H9 (cell line): ENCODE data around the gene NPPC. TPM values are rescaled to one million over a fixed set of nuclear protein-coding genes. Genes with fewer than 3 reads are reported as not detected.
A peak's percentile ranks its signal among the peaks of the same experiment; 100 is the strongest.

Experiments
- DNase-seq: peaks from one replicate; pipeline ENCODE4 v3.0.0-alpha.2; 2017
- H2AFZ ChIP-seq: one replicate; pipeline ENCODE4 v1.6.1; 2013; ENCODE audit warnings: mild to moderate bottlenecking, low read length, control low read depth, moderate library complexity
- H2AK5ac ChIP-seq: 2 replicates; pipeline ENCODE4 v1.6.1; 2013; ENCODE audit warnings: low read length, control low read depth, mixed read lengths; ENCODE audit not compliant: insufficient read length
- H2BK120ac ChIP-seq: one replicate; pipeline ENCODE4 v1.6.1; 2013; ENCODE audit warnings: low read depth, mild to moderate bottlenecking, low read length, control low read depth, inconsistent platforms; ENCODE audit not compliant: poor library complexity, severe bottlenecking
- H2BK12ac ChIP-seq: 2 replicates; pipeline ENCODE4 v1.6.1; 2013; ENCODE audit warnings: low read length, control low read depth, mixed read lengths, low read depth; ENCODE audit not compliant: insufficient read length
- H2BK15ac ChIP-seq: 2 replicates; pipeline ENCODE4 v1.6.1; 2013; ENCODE audit warnings: low read depth, low read length, control low read depth
- H2BK20ac ChIP-seq: one replicate; pipeline ENCODE4 v1.6.1; 2013; ENCODE audit warnings: low read depth, mild to moderate bottlenecking, low read length, control low read depth, inconsistent platforms; ENCODE audit not compliant: poor library complexity, severe bottlenecking
- H2BK5ac ChIP-seq: 2 replicates; pipeline ENCODE4 v1.6.1; 2013; ENCODE audit warnings: low read length, control low read depth, mixed read lengths; ENCODE audit not compliant: insufficient read length
- H3K14ac ChIP-seq: 2 replicates; pipeline ENCODE4 v1.6.1; 2013; ENCODE audit warnings: low read length, control low read depth; ENCODE audit not compliant: insufficient read depth
- H3K18ac ChIP-seq: 2 replicates; pipeline ENCODE4 v1.6.1; 2013; ENCODE audit warnings: low read depth, mild to moderate bottlenecking, mixed read lengths, low read length, control low read depth; ENCODE audit not compliant: insufficient read length
- H3K23ac ChIP-seq: 2 replicates; pipeline ENCODE4 v1.6.1; 2013; ENCODE audit warnings: low read length, control low read depth, mixed read lengths, low read depth; ENCODE audit not compliant: insufficient read length
- H3K23me2 ChIP-seq: 2 replicates; pipeline ENCODE4 v1.6.1; 2013; ENCODE audit warnings: low read depth, mild to moderate bottlenecking, mixed read lengths, low read length, control low read depth; ENCODE audit not compliant: insufficient read length, poor library complexity, severe bottlenecking
- H3K27ac ChIP-seq: 2 replicates; pipeline ENCODE4 v1.5.1; 2013; ENCODE audit warnings: low read length, control low read depth, mixed read lengths, low read depth; ENCODE audit not compliant: insufficient read length
- H3K27me3 ChIP-seq: 2 replicates; pipeline ENCODE4 v1.6.1; 2013; ENCODE audit warnings: low read length, control low read depth, inconsistent platforms; ENCODE audit not compliant: insufficient read depth
- H3K4ac ChIP-seq: 2 replicates; pipeline ENCODE4 v1.6.1; 2013; ENCODE audit warnings: low read depth, mild to moderate bottlenecking, control low read depth, inconsistent platforms, low read length, moderate library complexity
- H3K4me1 ChIP-seq: 2 replicates; pipeline ENCODE4 v1.6.1; 2013; ENCODE audit warnings: low read length, control low read depth, inconsistent platforms; ENCODE audit not compliant: insufficient read depth
- H3K4me2 ChIP-seq: 2 replicates; pipeline ENCODE4 v1.6.1; 2013; ENCODE audit warnings: low read length, control low read depth, mixed read lengths; ENCODE audit not compliant: insufficient read length, insufficient read depth
- H3K56ac ChIP-seq: 2 replicates; pipeline ENCODE4 v1.6.1; 2013; ENCODE audit warnings: low read depth, mild to moderate bottlenecking, mixed read lengths, low read length, control low read depth; ENCODE audit not compliant: insufficient read length
- H3K79me1 ChIP-seq: 2 replicates; pipeline ENCODE4 v1.6.1; 2013; ENCODE audit warnings: low read depth, mild to moderate bottlenecking, moderate library complexity, low read length, control low read depth, inconsistent platforms; ENCODE audit not compliant: insufficient read depth, poor library complexity, severe bottlenecking
- H3K79me2 ChIP-seq: 2 replicates; pipeline ENCODE4 v1.6.1; 2013; ENCODE audit warnings: low read length, control low read depth, inconsistent platforms; ENCODE audit not compliant: insufficient read depth
- H3K9ac ChIP-seq: 2 replicates; pipeline ENCODE4 v1.6.1; 2013; ENCODE audit warnings: low read length, control low read depth, mixed read lengths; ENCODE audit not compliant: insufficient read length; ENCODE audit errors: extremely low read depth
- H3K9me3 ChIP-seq: one replicate; pipeline ENCODE4 v1.6.1; 2013; ENCODE audit warnings: low read depth, low read length, inconsistent platforms; ENCODE audit not compliant: control insufficient read depth
- H3T11ph ChIP-seq: one replicate; pipeline ENCODE4 v1.6.1; 2013; ENCODE audit warnings: mild to moderate bottlenecking, low read length, control low read depth, inconsistent platforms
- H4K20me1 ChIP-seq: one replicate; pipeline ENCODE4 v1.6.1; 2013; ENCODE audit not compliant: control insufficient read depth, insufficient read length, insufficient read depth
- H4K5ac ChIP-seq: 2 replicates; pipeline ENCODE4 v1.6.1; 2013; ENCODE audit warnings: low read depth, mild to moderate bottlenecking, mixed read lengths, low read length, control low read depth; ENCODE audit not compliant: insufficient read length
- H4K8ac ChIP-seq: replicated peaks from 2 replicates; pipeline ENCODE4 v1.6.1; 2013; ENCODE audit warnings: low read length, control low read depth, mixed read lengths, low read depth; ENCODE audit not compliant: insufficient read length
- H4K91ac ChIP-seq: 2 replicates; pipeline ENCODE4 v1.6.1; 2013; ENCODE audit warnings: low read depth, mild to moderate bottlenecking, moderate library complexity, mixed read lengths, low read length, control low read depth; ENCODE audit not compliant: insufficient read length
- H3K27ac Mint-ChIP-seq, 3 experiments: 2 replicates in 2 of 3; 3 replicates in 1 of 3; pipeline ENCODE4 v1.8.0; 2020 to 2021; ENCODE audit warnings: mixed read lengths in 3 of 3, mild to moderate bottlenecking in 1 of 3, moderate library complexity in 1 of 3
- H3K27me3 Mint-ChIP-seq: 2 replicates; pipeline ENCODE4 v1.8.0; 2021; ENCODE audit warnings: low read depth, mild to moderate bottlenecking, moderate library complexity, mixed read lengths
- H3K36me3 Mint-ChIP-seq, 3 experiments: 2 replicates in 2 of 3; 3 replicates in 1 of 3; pipeline ENCODE4 v1.8.0; 2020 to 2021; ENCODE audit warnings: low read depth in 3 of 3, mixed read lengths in 3 of 3; ENCODE audit not compliant: insufficient read depth in 1 of 3
- H3K4me1 Mint-ChIP-seq, 2 experiments: 2 replicates each; pipeline ENCODE4 v1.8.0; 2020; ENCODE audit warnings: mixed read lengths in 2 of 2
- H3K4me3 Mint-ChIP-seq, 2 experiments: 2 replicates in 1 of 2; 3 replicates in 1 of 2; pipeline ENCODE4 v1.8.0; 2020 to 2021; ENCODE audit warnings: mild to moderate bottlenecking in 2 of 2, mixed read lengths in 2 of 2, moderate library complexity in 1 of 2
- H3K9me3 Mint-ChIP-seq, 2 experiments: 2 replicates in 1 of 2; 3 replicates in 1 of 2; pipeline ENCODE4 v1.8.0; 2020; ENCODE audit warnings: mild to moderate bottlenecking in 2 of 2, mixed read lengths in 2 of 2, moderate library complexity in 1 of 2
- WGBS: extraction: QIAGEN DNeasy Blood & Tissue Kit; methylation state at CpG from one replicate; pipeline ENCODE4 v1.1.7; 2013; ENCODE audit warnings: missing lambda C conversion rate, low lambda C conversion rate, mixed read lengths; ENCODE audit not compliant: insufficient read length; ENCODE audit errors: extremely low coverage; 5-methylcytosine and 5-hydroxymethylcytosine counted together
- total RNA-seq: library from RNA; stranded (reverse); gene quantifications from 2 replicates; pipeline ENCODE4 v1.2.1, GENCODE V29; 2021
- TF ChIP-seq, protein P1 (sequence below): fragments of 200-600 bp; sonication (generic); conservative IDR thresholded peaks from 3 replicates; pipeline ENCODE4 v1.8.0; 2021; ENCODE audit warnings: antibody characterized with exemption, mild to moderate bottlenecking

NPPC gene
- total RNA-seq, 1 experiment from 2014 or later = 1.1 TPM

DNA sequence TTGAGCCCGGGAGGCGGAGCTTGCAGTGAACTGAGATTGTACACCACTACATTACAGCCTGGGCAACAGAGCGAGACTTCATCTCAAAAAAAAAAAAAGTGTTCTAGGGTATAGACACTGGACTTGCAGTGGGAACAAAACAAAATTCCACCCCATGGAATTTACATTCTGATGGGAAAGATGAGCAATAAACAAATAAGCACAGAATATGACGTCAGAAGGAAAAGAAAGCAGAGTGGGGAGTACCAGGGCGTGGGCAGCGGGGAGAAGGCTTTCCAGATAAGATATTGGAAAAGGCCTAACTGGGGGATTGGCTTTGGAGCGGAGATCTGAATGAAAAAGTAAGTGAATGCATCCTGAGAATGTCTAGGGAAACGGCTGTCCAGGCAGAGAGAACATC, 17.6 kb downstream of the NPPC start:
- Histone ChIP-seq H2AK5ac (no peak overlapping the region), H3K4me2 (no peak overlapping the region), H3K18ac (no peak overlapping the region), H2BK15ac (no peak overlapping the region), H2BK12ac (no peak overlapping the region), H2BK5ac (no peak overlapping the region), H4K5ac (no peak overlapping the region), H2AFZ (no peak overlapping the region), H3K27me3 (no peaks in the 10 kb centered on the region), H4K91ac (no peak overlapping the region), H4K20me1 (no peaks in the 10 kb centered on the region), H3T11ph (no peak overlapping the region), H3K79me2 (no peaks in the 10 kb centered on the region), H3K4me1 (no peaks in the 10 kb centered on the region; the same call in 1 of the 2 replicates), H3K56ac (no peak overlapping the region), H3K9me3 (no peaks in the 10 kb centered on the region), H3K79me1 (no peaks in the 10 kb centered on the region), H3K27ac (no peak overlapping the region), H2BK20ac (no peak overlapping the region), H3K23ac (no peak overlapping the region), H3K4ac (no peak overlapping the region), H3K14ac (no peak overlapping the region), H2BK120ac (no peak overlapping the region), H3K23me2 (peaks cover 2% of the 10 kb centered on the region), H4K8ac (no peak overlapping the region), H3K9ac (no peak overlapping the region)
- Mint-ChIP-seq H3K4me1 (peaks cover 14 to 15% of the 10 kb centered on the region in 2 experiments), H3K4me3 (no peak overlapping the region), H3K36me3 (no peaks in the 10 kb centered on the region), H3K27ac (peak overlapping the region in 1 of 3 experiments; percentile 35; a peak in 1 of 7 replicates), H3K27me3 (peaks cover 1% of the 10 kb centered on the region; the same call in 1 of the 2 replicates), H3K9me3 (no peaks in the 10 kb centered on the region)
- no peak for DNase-seq
- TF ChIP-seq, protein P1, sequence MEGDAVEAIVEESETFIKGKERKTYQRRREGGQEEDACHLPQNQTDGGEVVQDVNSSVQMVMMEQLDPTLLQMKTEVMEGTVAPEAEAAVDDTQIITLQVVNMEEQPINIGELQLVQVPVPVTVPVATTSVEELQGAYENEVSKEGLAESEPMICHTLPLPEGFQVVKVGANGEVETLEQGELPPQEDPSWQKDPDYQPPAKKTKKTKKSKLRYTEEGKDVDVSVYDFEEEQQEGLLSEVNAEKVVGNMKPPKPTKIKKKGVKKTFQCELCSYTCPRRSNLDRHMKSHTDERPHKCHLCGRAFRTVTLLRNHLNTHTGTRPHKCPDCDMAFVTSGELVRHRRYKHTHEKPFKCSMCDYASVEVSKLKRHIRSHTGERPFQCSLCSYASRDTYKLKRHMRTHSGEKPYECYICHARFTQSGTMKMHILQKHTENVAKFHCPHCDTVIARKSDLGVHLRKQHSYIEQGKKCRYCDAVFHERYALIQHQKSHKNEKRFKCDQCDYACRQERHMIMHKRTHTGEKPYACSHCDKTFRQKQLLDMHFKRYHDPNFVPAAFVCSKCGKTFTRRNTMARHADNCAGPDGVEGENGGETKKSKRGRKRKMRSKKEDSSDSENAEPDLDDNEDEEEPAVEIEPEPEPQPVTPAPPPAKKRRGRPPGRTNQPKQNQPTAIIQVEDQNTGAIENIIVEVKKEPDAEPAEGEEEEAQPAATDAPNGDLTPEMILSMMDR = no peak
- WGBS = no CpG with 5 or more reads among the region's 8 CpGs
